Left lung (tissue), 10 donors: ENCODE data around the gene ITIH1. TPM values are rescaled to one million over a fixed set of nuclear protein-coding genes. Genes with fewer than 3 reads are reported as not detected.
A peak's percentile ranks its signal among the peaks of the same experiment; 100 is the strongest.

ENCODE experiments used
- ATAC-seq: fragments of 200-7000 bp; cut with Tn5 transposase; one replicate; pipeline ENCODE4 v1.9.1; 2020; ENCODE audit warnings: moderate library complexity
- DNase-seq, 4 donors: peaks; one replicate each; pipeline ENCODE4 v3.0.0-alpha.2; 2013 to 2020
- H3K27ac ChIP-seq, 2 donors: fragments of 200-600 bp; sonication (generic) in 1 of 2; one replicate each; pipeline versions ENCODE4 v1.5.0 to v1.8.0; 2020 to 2021
- H3K27me3 ChIP-seq, 2 donors: fragments of 200-600 bp; sonication (generic) in 1 of 2; one replicate each; pipeline versions ENCODE4 v1.5.0 to v1.8.0; 2020 to 2021
- H3K36me3 ChIP-seq, 2 donors: fragments of 200-600 bp; sonication (generic) in 1 of 2; one replicate each; pipeline versions ENCODE4 v1.5.0 to v1.8.0; 2020 to 2021
- H3K4me1 ChIP-seq, 2 donors: fragments of 200-600 bp; one replicate each; pipeline ENCODE4 v1.8.0; 2021
- H3K4me3 ChIP-seq, 2 donors: fragments of 200-600 bp; sonication (generic) in 1 of 2; one replicate each; pipeline versions ENCODE4 v1.5.0 to v1.8.0; 2020 to 2021; ENCODE audit warnings: mild to moderate bottlenecking in 1 of 2
- H3K9me3 ChIP-seq, 2 donors: fragments of 200-600 bp; sonication (generic) in 1 of 2; one replicate each; pipeline versions ENCODE4 v1.5.0 to v1.8.0; 2020 to 2021
- intact Hi-C, 2 donors: fragments of 100-400 bp; cut with DNase I; formaldehyde crosslinking; loops; one replicate each; pipeline versions ENCODE4 v1.11.2 to v1.14.2; 2022
- polyA plus RNA-seq, 6 donors: library from polyadenylated mRNA; unstranded; fragments of 120-200 nt; gene quantifications; one replicate each; pipeline ENCODE4 v1.2.1, GENCODE V29; 2013; ENCODE audit not compliant: insufficient read length in 6 of 6
- total RNA-seq, 2 donors: library from RNA; stranded (reverse); fragmentation: NEBNext Ultra II Directional; extraction: Animal tissue kit (Norgen Biotek cat#: 25700); gene quantifications; one replicate each; pipeline ENCODE4 v1.2.1, GENCODE V29; 2021
- TF ChIP-seq, protein P1 (sequence below), 2 donors: fragments of 200-600 bp; sonication (generic) in 1 of 2; IDR thresholded peaks; one replicate each; pipeline versions ENCODE4 v1.5.0 to v1.8.0; 2021; ENCODE audit warnings: antibody characterized with exemption in 2 of 2
- donor health status: DM: no; HTN: yes; CAD: no.
- donor health status: DM: no; HTN: no; CAD: no.

The ITIH1 gene
- total and polyA plus RNA-seq, 8 donors = 0.18 to 0.61 (median 0.45) TPM; not detected in 4

DNA sequence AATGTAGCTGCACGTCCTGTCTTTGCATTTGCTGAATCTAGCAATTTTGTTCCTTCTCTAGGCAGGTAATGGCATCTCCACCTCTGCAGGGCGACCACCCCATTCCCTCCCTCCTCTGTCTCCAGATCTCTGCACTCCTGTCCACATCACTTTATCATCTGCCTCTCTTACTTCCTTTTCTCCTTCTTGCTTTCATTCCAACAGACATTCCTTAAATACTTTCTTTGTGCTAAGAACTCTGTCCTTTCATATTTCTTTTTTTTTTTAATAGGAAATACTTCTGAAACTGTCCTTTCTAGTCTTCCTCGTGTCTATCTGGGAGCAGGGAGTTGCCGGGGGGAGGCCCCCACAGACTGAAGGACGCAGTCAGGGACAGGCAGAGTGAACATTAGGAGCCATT is 24.4 kb downstream of the ITIH1 start:
- Histone ChIP-seq H3K27me3 (no peaks in the 10 kb centered on the region), H3K27ac (no peak overlapping the region), H3K4me1 (no peaks in the 10 kb centered on the region), H3K9me3 (no peaks in the 10 kb centered on the region), H3K4me3 (no peak overlapping the region), H3K36me3 (no peaks in the 10 kb centered on the region)
- no peak for DNase-seq
- TF ChIP-seq, protein P1, sequence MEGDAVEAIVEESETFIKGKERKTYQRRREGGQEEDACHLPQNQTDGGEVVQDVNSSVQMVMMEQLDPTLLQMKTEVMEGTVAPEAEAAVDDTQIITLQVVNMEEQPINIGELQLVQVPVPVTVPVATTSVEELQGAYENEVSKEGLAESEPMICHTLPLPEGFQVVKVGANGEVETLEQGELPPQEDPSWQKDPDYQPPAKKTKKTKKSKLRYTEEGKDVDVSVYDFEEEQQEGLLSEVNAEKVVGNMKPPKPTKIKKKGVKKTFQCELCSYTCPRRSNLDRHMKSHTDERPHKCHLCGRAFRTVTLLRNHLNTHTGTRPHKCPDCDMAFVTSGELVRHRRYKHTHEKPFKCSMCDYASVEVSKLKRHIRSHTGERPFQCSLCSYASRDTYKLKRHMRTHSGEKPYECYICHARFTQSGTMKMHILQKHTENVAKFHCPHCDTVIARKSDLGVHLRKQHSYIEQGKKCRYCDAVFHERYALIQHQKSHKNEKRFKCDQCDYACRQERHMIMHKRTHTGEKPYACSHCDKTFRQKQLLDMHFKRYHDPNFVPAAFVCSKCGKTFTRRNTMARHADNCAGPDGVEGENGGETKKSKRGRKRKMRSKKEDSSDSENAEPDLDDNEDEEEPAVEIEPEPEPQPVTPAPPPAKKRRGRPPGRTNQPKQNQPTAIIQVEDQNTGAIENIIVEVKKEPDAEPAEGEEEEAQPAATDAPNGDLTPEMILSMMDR (IDR thresholded peaks at IDR 0.05) = no peak
- intact Hi-C loops = no loop called here
- ATAC-seq = no peak

DNA sequence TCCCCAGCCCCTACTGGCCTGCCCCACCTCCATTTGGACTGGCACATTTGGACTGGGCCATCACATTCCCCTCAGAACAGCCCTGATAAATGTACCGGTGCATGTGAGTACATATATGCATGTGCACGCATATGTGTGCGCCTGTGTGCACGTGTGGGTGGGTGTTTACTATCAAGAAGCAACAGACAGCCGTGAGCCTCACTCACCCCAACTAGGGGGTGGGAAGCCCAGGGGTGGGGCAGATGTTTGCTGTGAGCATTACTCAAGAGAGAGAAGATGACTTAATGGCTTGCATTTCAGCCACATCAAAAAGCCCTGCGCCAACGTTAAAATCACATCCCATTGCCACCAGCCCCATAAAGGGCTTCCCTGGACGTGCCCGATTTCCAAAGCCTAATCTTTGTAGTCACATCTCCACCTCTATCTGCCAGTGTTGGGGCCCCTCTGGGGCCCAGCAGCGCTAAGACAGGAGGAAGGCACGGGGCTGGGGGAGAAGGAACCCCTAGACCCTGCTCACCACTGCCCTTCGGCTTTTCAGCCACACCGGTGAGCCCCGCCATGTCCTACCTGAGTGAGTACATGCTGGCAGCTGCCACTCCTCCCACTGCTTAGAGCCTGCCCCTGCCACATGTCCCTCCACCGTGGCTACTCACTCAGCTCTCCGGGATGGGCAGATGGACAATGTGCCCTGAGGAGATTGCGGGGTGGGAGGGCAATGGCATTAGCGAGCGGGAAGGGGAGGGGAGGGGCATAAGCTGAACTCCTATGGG is 28.1 kb downstream of the ITIH1 start:
- Histone ChIP-seq H3K36me3 (no peaks in the 10 kb centered on the region), H3K27ac (no peak overlapping the region), H3K4me1 (no peaks in the 10 kb centered on the region), H3K4me3 (no peak overlapping the region), H3K27me3 (no peaks in the 10 kb centered on the region), H3K9me3 (no peaks in the 10 kb centered on the region)
- ATAC-seq (no peak), DNase-seq (peak in 1 of 4 donors; percentile 66)
- intact Hi-C loops = no loop called here
- TF ChIP-seq, protein P1 (IDR thresholded peaks at IDR 0.05) = no peak

DNA sequence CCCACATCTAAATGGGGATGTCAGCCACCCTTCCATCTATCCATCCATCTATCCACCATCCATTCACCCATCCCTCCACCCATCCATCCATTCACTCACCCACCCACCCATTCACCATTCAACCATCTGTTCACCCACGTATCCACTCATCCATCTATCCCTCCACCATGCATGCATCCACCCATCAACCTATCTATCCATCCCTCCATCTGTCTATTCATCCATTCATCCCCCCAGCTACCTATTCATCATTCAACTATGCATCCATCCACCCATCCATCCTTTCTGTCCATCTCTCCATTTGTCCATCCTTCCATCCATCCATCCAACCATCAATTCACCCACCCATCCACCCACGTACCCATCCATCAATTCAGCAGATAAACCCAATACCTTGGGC is 31.8 kb downstream of the ITIH1 start:
- ATAC-seq = no peak
- no peaks in the 10 kb centered on the region for H3K9me3 ChIP-seq
- no peak for DNase-seq
- H3K27me3 ChIP-seq = no peaks in the 10 kb centered on the region
- H3K36me3 ChIP-seq = no peaks in the 10 kb centered on the region
- no peak overlapping the region for H3K27ac ChIP-seq
- no peaks in the 10 kb centered on the region for H3K4me1 ChIP-seq
- TF ChIP-seq, protein P1 (IDR thresholded peaks at IDR 0.05) = no peak
- intact Hi-C loops = no loop called here
- no peak overlapping the region for H3K4me3 ChIP-seq

DNA sequence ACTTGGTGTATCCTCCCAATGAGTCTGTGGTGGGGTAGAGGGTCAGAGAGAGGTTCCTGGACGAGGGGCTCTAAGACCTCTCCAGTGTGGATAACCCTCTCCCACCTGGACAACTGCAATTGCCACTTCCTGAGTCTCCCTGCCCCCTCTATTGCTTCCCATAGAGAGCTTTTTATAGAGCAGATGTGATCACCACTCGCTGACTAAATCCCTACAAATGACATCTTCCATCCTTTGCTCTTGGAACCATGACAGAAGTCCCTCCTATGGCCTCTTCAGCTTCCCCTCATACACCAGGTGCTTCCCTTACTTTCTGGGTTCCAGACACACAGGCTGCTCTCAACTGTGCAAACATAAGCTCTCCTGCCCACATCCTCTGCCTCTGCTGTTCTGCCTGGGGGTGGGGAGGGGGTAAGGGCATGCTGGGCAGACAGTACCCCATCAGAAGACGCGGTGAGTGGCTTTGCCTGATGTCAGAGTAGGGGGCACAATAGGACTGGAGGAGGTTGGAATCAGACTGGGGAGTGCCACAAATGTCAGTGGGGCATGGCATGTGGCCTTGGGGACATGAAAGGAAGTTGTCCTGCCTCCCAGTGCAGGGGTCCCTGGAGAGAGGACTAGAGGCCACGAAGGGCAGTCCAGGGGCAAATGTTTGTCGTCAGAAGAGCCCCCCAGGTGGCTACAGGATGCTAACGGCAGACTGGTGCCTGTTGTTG is 32.4 kb downstream of the ITIH1 start:
- TF ChIP-seq, protein P1 (IDR thresholded peaks at IDR 0.05) = no peak
- intact Hi-C loops = no loop called here
- no peak for ATAC-seq

DNA sequence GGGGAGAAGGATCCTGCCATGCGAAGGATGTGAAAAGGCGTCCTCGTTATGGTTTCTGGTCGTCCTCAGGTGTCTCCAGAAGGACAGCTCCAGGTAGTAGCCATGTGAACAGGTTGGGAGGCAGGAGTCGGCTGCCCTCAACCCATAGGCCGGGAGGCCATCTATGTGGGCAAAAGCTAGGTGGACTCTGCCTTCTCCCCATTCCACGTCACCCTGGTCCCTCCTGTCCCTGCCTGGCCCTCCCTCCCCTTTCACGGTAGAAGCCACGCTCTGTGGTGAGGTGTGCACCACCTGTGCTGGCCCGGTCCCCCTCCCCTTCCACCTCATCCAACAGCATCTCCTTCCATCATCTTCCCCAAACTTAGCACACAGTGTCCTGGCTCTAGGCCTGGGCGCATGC is 33.5 kb downstream of the ITIH1 start:
- Histone ChIP-seq H3K27me3 (no peaks in the 10 kb centered on the region), H3K9me3 (no peaks in the 10 kb centered on the region), H3K4me3 (no peak overlapping the region), H3K27ac (no peak overlapping the region), H3K36me3 (no peaks in the 10 kb centered on the region), H3K4me1 (no peaks in the 10 kb centered on the region)
- ATAC-seq (no peak), DNase-seq (no peak)
- TF ChIP-seq, protein P1 (IDR thresholded peaks at IDR 0.05) = no peak
- intact Hi-C loops = no loop called here

More for the DNA sequence above, 32.4 kb downstream of the ITIH1 start:
- DNase-seq = no peak
- Histone ChIP-seq H3K27me3 (no peaks in the 10 kb centered on the region), H3K4me3 (no peak overlapping the region), H3K27ac (no peak overlapping the region), H3K9me3 (no peaks in the 10 kb centered on the region), H3K4me1 (no peaks in the 10 kb centered on the region), H3K36me3 (no peaks in the 10 kb centered on the region)
